COR-L47 (cell line): ENCODE measurements around the gene ZNF185.

Source experiments
- DNase-seq: peaks from one replicate; lab custom pipeline; 2025; lab: John Stamatoyannopoulos, UW

ZNF185 gene

GRCh38 chrX:152897222-152898131 lies at the start of gene ZNF185:
ZNF185 (plus strand) TSS chrX:152898067; CDS start chrX:152914490, 16,423 bp downstream.
- peak; percentile 19 for DNase-seq

- no peak for DNase-seq
Observed at GRCh38 chrX:152850465-152850864, 47.4 kb upstream of the ZNF185 start.

GRCh38 chrX:152853986-152854385 lies 43.9 kb upstream of the ZNF185 start:
- DNase-seq: no peak

GRCh38 chrX:152861116-152861515 lies 36.8 kb upstream of the ZNF185 start:
- no peak for DNase-seq

GRCh38 chrX:152861826-152862225 lies 36.0 kb upstream of the ZNF185 start:
- DNase-seq: no peak

- no peak for DNase-seq
Observed at GRCh38 chrX:152865232-152865920, 32.5 kb upstream of the ZNF185 start.

- DNase-seq: no peak
Observed at GRCh38 chrX:152866386-152866785, 31.5 kb upstream of the ZNF185 start.

- DNase-seq: no peak
Observed at GRCh38 chrX:152869972-152870371, 27.9 kb upstream of the ZNF185 start.

GRCh38 chrX:152871260-152871659 lies 26.6 kb upstream of the ZNF185 start:
- DNase-seq: no peak

GRCh38 chrX:152872522-152872921 lies 25.3 kb upstream of the ZNF185 start:
- DNase-seq: no peak

- no peak for DNase-seq
Observed at GRCh38 chrX:152873361-152873760, 24.5 kb upstream of the ZNF185 start.

GRCh38 chrX:152876931-152877840 lies 20.7 kb upstream of the ZNF185 start:
- no peak for DNase-seq

GRCh38 chrX:152878976-152879755 lies 18.7 kb upstream of the ZNF185 start:
- no peak for DNase-seq

- DNase-seq: no peak
Observed at GRCh38 chrX:152881289-152881688, 16.6 kb upstream of the ZNF185 start.

- no peak for DNase-seq
Observed at GRCh38 chrX:152884171-152884570, 13.7 kb upstream of the ZNF185 start.

- DNase-seq: no peak
Observed at GRCh38 chrX:152886716-152887115, 11.2 kb upstream of the ZNF185 start.

GRCh38 chrX:152892499-152892898 lies 5.4 kb upstream of the ZNF185 start:
- DNase-seq: no peak

GRCh38 chrX:152892999-152893891 lies 4.6 kb upstream of the ZNF185 start:
- DNase-seq: no peak

GRCh38 chrX:152893980-152894610 lies 3.8 kb upstream of the ZNF185 start:
- no peak for DNase-seq

- DNase-seq: no peak
Observed at GRCh38 chrX:152895121-152895520, 2.7 kb upstream of the ZNF185 start.
